A673 (cell line): ENCODE results near the gene MGAT3. TPM values are rescaled to one million over a fixed set of nuclear protein-coding genes. Genes with fewer than 3 reads are reported as not detected.

Experiments
- BruUV-seq: library from RNA; stranded (reverse); fragments of 400-500 nt; replicated peaks from 2 replicates; lab custom pipeline; 2021; lab: Mats Ljungman, UMichigan
- CTCF ChIA-PET: fragments of 300-600 bp; sonication (Branson Sonifier 250); formaldehyde crosslinking; loops from one replicate; lab custom pipeline; 2022; ENCODE audit warnings: antibody characterized with exemption; lab: Charles Lee
- POLR2A ChIA-PET: fragments of 300-600 bp; sonication (Branson Sonifier 250); formaldehyde crosslinking; loops from one replicate; lab custom pipeline; 2022; ENCODE audit warnings: antibody characterized with exemption; ENCODE audit not compliant: low non-redundant PET; lab: Charles Lee
- DNase-seq: peaks from one replicate; pipeline ENCODE4 v3.0.0-alpha.2; 2015; ENCODE audit warnings: low spot score
- H3K27ac ChIP-seq: fragments of 200-600 bp; sonication (generic); 2 replicates; pipeline ENCODE4 v1.5.1; 2016; ENCODE audit warnings: mixed run types, low read depth, mild to moderate bottlenecking, mixed read lengths, antibody characterized with exemption, low read length; ENCODE audit not compliant: poor library complexity, severe bottlenecking
- H3K27me3 ChIP-seq: fragments of 200-600 bp; sonication (generic); replicated peaks from 2 replicates; pipeline ENCODE4 v1.6.1; 2017; ENCODE audit warnings: mixed run types, low read depth, mild to moderate bottlenecking, mixed read lengths, antibody characterized with exemption, low read length; ENCODE audit not compliant: insufficient read depth, poor library complexity
- H3K36me3 ChIP-seq: fragments of 200-600 bp; sonication (generic); 2 replicates; pipeline ENCODE4 v1.6.1; 2016; ENCODE audit warnings: mixed run types, mild to moderate bottlenecking, mixed read lengths, antibody characterized with exemption, low read length; ENCODE audit not compliant: insufficient read depth, poor library complexity, severe bottlenecking
- H3K4me1 ChIP-seq: fragments of 200-600 bp; sonication (generic); 2 replicates; pipeline ENCODE4 v1.6.1; 2017; ENCODE audit warnings: mixed run types, mild to moderate bottlenecking, mixed read lengths, antibody characterized with exemption, low read length; ENCODE audit not compliant: insufficient read depth, poor library complexity, severe bottlenecking
- H3K4me3 ChIP-seq: fragments of 200-600 bp; sonication (generic); 2 replicates; pipeline ENCODE4 v1.5.1; 2016; ENCODE audit warnings: low read depth, mixed run types, mild to moderate bottlenecking, mixed read lengths, low read length; ENCODE audit not compliant: poor library complexity, severe bottlenecking
- H3K9me3 ChIP-seq: fragments of 200-600 bp; sonication (generic); 2 replicates; pipeline ENCODE4 v1.6.1; 2016; ENCODE audit warnings: mixed run types, low read depth, mild to moderate bottlenecking, mixed read lengths, antibody characterized with exemption, low read length; ENCODE audit not compliant: poor library complexity, severe bottlenecking
- EZH2 ChIP-seq: fragments of 200-600 bp; sonication (generic); IDR thresholded peaks from 2 replicates; pipeline ENCODE4 v1.6.1; 2017; ENCODE audit warnings: borderline replicate concordance, low read depth, mild to moderate bottlenecking, mixed read lengths, antibody characterized with exemption, low read length; ENCODE audit not compliant: poor library complexity, severe bottlenecking
- intact Hi-C: fragments of 100-400 bp; cut with micrococcal nuclease; formaldehyde crosslinking; loops from one replicate; pipeline ENCODE4 v1.10.0; 2022; ENCODE audit not compliant: unreplicated experiment
- total RNA-seq: library from RNA; stranded (reverse); gene quantifications from 2 replicates; pipeline ENCODE4 v1.2.3, GENCODE V29; 2021
- TF ChIP-seq, protein P1 (sequence below): fragments of 300-800, 200-600 bp; sonication (generic); conservative IDR thresholded peaks from 2 replicates; pipeline ENCODE4 v1.5.1; 2017; ENCODE audit warnings: low read depth, mild to moderate bottlenecking, antibody characterized with exemption, low read length, moderate library complexity, mixed read lengths

MGAT3 gene
- total RNA-seq, 1 experiment from 2014 or later = 2.7 TPM

DNA sequence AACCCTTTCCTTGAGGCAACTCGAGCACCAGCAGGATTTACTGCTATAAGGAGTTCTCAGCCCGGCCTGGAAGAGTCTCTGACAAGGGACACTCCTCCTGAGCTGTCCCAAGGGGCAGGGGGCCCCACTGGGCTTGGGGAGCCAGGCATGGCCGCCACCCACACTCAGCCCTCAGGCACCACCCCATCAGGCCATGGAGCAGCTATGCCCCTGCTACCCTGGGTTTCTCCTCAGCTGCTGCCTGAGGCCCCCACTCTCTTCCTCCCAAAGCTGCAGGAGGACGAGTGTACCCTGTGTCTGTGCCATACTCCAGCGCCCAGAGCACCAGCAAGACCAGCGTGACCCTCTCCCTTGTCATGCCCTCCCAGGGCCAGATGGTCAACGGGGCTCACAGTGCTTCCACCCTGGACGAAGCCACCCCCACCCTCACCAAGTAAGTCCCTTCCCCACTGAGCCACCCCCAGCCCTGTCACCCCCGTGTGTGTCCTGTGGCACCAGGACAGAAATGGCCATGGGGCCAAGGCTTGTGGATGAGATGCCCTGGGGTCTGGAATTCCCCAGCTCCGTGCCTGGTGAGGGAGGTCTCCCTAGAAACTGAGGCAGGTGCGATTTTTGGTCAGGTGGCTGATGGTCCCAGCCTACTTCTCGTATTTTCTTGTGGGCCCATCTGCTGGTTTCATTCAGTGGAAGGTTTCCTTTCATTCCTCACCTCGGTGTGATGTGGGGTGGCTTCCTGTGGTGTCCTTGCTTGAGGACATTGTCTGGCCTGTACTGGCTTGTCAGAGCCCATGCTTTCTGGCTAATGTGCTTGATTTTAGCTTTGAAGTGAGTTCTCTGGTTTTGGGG lies 28.8 kb upstream of the MGAT3 start:
- no peak overlapping the region for H3K4me3 ChIP-seq
- CTCF ChIA-PET = interaction anchor here (1.0 to 1.2 kb wide), 2 partner anchors 23 to 28 kb away, joined by 3 to 4 read pairs; partner anchors contain the start of gene TAB1
- intact Hi-C loops = no loop called here
- peaks cover 22% of the 10 kb centered on the region for H3K4me1 ChIP-seq
- no peaks in the 10 kb centered on the region for H3K9me3 ChIP-seq
- POLR2A ChIA-PET = no interaction called here
- no peak for DNase-seq
- peaks cover 45% of the 10 kb centered on the region for H3K36me3 ChIP-seq
- no TSS peak for BruUV-seq
- H3K27ac ChIP-seq = peak overlapping the region; percentile 76
- no peaks in the 10 kb centered on the region for H3K27me3 ChIP-seq
- TF ChIP-seq EZH2 = no peak

DNA sequence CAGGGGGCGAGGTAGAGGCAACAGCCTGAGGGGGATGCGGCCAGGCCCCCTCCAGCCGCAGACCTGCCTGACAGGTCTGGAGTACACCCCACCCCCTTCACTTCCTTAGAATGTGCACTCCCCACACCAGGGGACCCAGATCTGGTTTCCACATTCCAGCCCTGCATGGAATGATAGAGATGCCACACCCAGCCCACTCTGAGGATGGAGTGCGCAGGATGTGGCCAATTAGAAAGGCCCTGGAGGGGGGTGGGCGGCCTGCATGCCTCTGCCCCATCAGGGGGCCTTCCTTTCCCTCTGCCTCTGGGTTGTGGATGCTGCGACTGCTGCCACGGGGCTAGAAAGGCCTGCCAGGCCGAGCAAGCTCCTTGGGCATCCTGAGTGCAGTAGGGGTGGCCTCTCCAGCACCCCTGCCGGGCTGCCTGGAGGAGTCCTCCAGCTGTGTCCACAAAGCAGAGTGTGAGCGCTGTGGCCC lies 28.2 kb upstream of the MGAT3 start:
- ChIA-PET POLR2A (no interaction called here), CTCF (interaction anchor here (0.8 to 1.2 kb wide), 3 partner anchors 24 to 68 kb away, joined by 3 to 4 read pairs (median 4); partner anchors contain the start of gene TAB1)
- Histone ChIP-seq H3K36me3 (peaks cover 45% of the 10 kb centered on the region), H3K4me3 (no peak overlapping the region), H3K27me3 (no peaks in the 10 kb centered on the region), H3K9me3 (no peaks in the 10 kb centered on the region), H3K4me1 (peaks cover 22% of the 10 kb centered on the region), H3K27ac (peak overlapping the region; percentile 81)
- intact Hi-C loops = no loop called here
- TF ChIP-seq EZH2 = no peak
- TF ChIP-seq, protein P1, sequence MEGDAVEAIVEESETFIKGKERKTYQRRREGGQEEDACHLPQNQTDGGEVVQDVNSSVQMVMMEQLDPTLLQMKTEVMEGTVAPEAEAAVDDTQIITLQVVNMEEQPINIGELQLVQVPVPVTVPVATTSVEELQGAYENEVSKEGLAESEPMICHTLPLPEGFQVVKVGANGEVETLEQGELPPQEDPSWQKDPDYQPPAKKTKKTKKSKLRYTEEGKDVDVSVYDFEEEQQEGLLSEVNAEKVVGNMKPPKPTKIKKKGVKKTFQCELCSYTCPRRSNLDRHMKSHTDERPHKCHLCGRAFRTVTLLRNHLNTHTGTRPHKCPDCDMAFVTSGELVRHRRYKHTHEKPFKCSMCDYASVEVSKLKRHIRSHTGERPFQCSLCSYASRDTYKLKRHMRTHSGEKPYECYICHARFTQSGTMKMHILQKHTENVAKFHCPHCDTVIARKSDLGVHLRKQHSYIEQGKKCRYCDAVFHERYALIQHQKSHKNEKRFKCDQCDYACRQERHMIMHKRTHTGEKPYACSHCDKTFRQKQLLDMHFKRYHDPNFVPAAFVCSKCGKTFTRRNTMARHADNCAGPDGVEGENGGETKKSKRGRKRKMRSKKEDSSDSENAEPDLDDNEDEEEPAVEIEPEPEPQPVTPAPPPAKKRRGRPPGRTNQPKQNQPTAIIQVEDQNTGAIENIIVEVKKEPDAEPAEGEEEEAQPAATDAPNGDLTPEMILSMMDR = no peak
- peak; percentile 98 for DNase-seq
- no TSS peak for BruUV-seq

DNA sequence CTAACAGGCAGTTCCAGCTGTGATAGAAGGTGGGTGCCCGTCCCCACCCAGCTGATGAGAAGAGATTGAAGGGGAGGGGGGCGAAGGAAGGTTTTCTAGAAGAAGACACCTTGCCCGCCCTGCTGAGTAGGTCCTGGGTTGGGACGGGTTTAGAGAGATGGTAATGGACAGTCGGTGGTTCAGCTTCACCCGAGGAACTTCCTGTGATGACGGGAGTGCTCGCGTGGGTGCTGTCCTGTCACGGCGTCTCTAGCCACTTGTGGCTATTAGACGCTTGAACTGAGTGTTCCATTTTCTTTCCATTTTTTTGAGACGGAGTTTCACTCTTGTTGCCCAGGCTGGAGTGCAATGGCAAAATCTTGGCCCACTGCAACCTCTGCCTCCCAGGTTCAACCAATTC lies 27.6 kb upstream of the MGAT3 start:
- no TSS peak for BruUV-seq
- Histone ChIP-seq H3K36me3 (peaks cover 41% of the 10 kb centered on the region), H3K9me3 (no peaks in the 10 kb centered on the region), H3K4me3 (no peak overlapping the region), H3K27ac (peak overlapping the region; percentile 81), H3K4me1 (peaks cover 22% of the 10 kb centered on the region), H3K27me3 (no peaks in the 10 kb centered on the region)
- POLR2A ChIA-PET = no interaction called here
- CTCF ChIA-PET = interaction anchor here (0.8 kb wide), 1 partner anchor 67 kb away, joined by 4 read pairs; no protein-coding TSS in a partner anchor
- intact Hi-C loops = no loop called here
- DNase-seq = no peak
- TF ChIP-seq, protein P1 = no peak
- no peak for TF ChIP-seq EZH2
